Cardiac atrium fibroblast (primary cell): ENCODE data around the gene LYPD3. TPM values are rescaled to one million over a fixed set of nuclear protein-coding genes. Genes with fewer than 3 reads are reported as not detected.

ENCODE experiments used
- total RNA-seq: library from RNA; depleted of rRNA; stranded (reverse); fragments of >200 nt; gene quantifications from 2 replicates; pipeline ENCODE4 v1.2.3, GENCODE V29; 2015

Gene LYPD3
- under 0.01 TPM in 1 of 2 replicates, not detected in the other for total RNA-seq

GRCh38 chr19:43465468-43466120 is at the start of gene LYPD3:
Gene LYPD3, minus strand, starts transcription at chr19:43465608. Its CDS starts 37 bp downstream, at chr19:43465571.

GRCh38 chr19:43504426-43505185 is 39.2 kb upstream of the LYPD3 start, which contains the start of gene PHLDB3:
Gene PHLDB3, minus strand, starts transcription at chr19:43504746. Its CDS starts 628 bp downstream, at chr19:43504118.

GRCh38 chr19:43414554-43414953 is 50.9 kb downstream of the LYPD3 start, which contains the start of gene TEX101:
Gene TEX101, plus strand, starts transcription at chr19:43414890. Its CDS starts 1,030 bp downstream, at chr19:43415920.

Other genes starting within 250 kb of the LYPD3 start
- gene PSG9, start 196.1 kb downstream of the LYPD3 start, total RNA-seq, result not detected in 2 replicates
- gene CD177, start 111.9 kb downstream of the LYPD3 start, total RNA-seq, result not detected in 2 replicates
- gene TEX101, start 50.7 kb downstream of the LYPD3 start, total RNA-seq, result not detected in 2 replicates
- 11.9 and 14.1 TPM in 2 replicates for gene PHLDB3, start 39.1 kb upstream of the LYPD3 start, total RNA-seq
- 65.0 and 94.2 TPM in 2 replicates for gene ETHE1, start 61.6 kb upstream of the LYPD3 start, total RNA-seq
- not detected in 2 replicates for gene ZNF575, start 67.6 kb upstream of the LYPD3 start, total RNA-seq
- 14.7 and 21.8 TPM in 2 replicates for gene XRCC1, start 109.9 kb upstream of the LYPD3 start, total RNA-seq
- gene PINLYP, start 110.2 kb upstream of the LYPD3 start, total RNA-seq, result 0.65 and 1.8 TPM in 2 replicates
- 12.5 and 16.7 TPM in 2 replicates for gene IRGQ, start 130.5 kb upstream of the LYPD3 start, total RNA-seq
- 11.7 and 14.7 TPM in 2 replicates for gene ZNF576, start 131.0 kb upstream of the LYPD3 start, total RNA-seq
- not detected in 2 replicates for gene SRRM5, start 146.5 kb upstream of the LYPD3 start, total RNA-seq
- gene ZNF428, start 154.0 kb upstream of the LYPD3 start, total RNA-seq, result 30.7 and 45.0 TPM in 2 replicates
- gene CADM4, start 174.2 kb upstream of the LYPD3 start, total RNA-seq, result 0.36 and 1.3 TPM in 2 replicates
- 57.7 and 67.7 TPM in 2 replicates for gene PLAUR, start 204.6 kb upstream of the LYPD3 start, total RNA-seq